Prostate gland (tissue), 2 donors: ENCODE measurements around the gene CDV3.
"Not testable (repeated sequence)": the region's sequence is repeated elsewhere in the genome, so short reads cannot be mapped to it uniquely, and the experiment has no call there.

Experiments
- CTCF ChIP-seq, 4 experiments: fragments of 200-600 bp in 2 of 4; fragments of 450-650 bp in 2 of 4; sonication (generic) in 2 of 4; IDR thresholded peaks; 1 replicate in 3 of 4; 2 replicates in 1 of 4; pipeline ENCODE4 v1.5.1; 2016 to 2019; ENCODE audit warnings: antibody characterized with exemption in 4 of 4, mild to moderate bottlenecking in 2 of 4, moderate library complexity in 2 of 4
- POLR2AphosphoS5 ChIP-seq: sonication (generic); formaldehyde crosslinking; IDR thresholded peaks from one replicate; pipeline ENCODE4 v1.6.1; 2017; ENCODE audit warnings: antibody characterized with exemption

GRCh38 chr3:133551589-133551988 is 21.9 kb upstream of the CDV3 start:
- not testable (repeated sequence) for TF ChIP-seq CTCF (IDR thresholded peaks at IDR 0.05); POLR2AphosphoS5
